HT-29 (cell line): ENCODE data around the gene TLE7. TPM values are rescaled to one million over a fixed set of nuclear protein-coding genes. Genes with fewer than 3 reads are reported as not detected.

Source experiments
- total RNA-seq: library from RNA; depleted of rRNA; stranded (reverse); fragments of >200 nt; shearing (Covaris generic); gene quantifications from 2 replicates; pipeline ENCODE4 v1.2.3, GENCODE V29; 2014; rRNA removed

TLE7 gene
- total RNA-seq, 1 experiment from 2014 or later = not detected

Other genes with a start within 250 kb of the TLE7 start
- gene HYDIN, start 211.3 kb downstream of the TLE7 start, total RNA-seq = 0.10 and 0.46 TPM in 2 replicates
- gene CMTR2, start 152.7 kb downstream of the TLE7 start, total RNA-seq = 40.8 and 41.6 TPM in 2 replicates
- gene CALB2, start 83.3 kb downstream of the TLE7 start, total RNA-seq = 62.7 and 68.8 TPM in 2 replicates
- gene ZNF23, start 20.2 kb upstream of the TLE7 start, total RNA-seq = 2.9 and 6.5 TPM in 2 replicates
- 2.3 and 3.5 TPM in 2 replicates for gene ZNF19, start 47.3 kb upstream of the TLE7 start, total RNA-seq
- gene CHST4, start 84.4 kb upstream of the TLE7 start, total RNA-seq = 6.0 and 6.6 TPM in 2 replicates
- gene TAT, start 135.0 kb upstream of the TLE7 start, total RNA-seq = 0.03 TPM in 1 of 2 replicates, not detected in the other
- 45.7 and 50.8 TPM in 2 replicates for gene MARVELD3, start 184.1 kb upstream of the TLE7 start, total RNA-seq